Brain microvascular endothelial cell (primary cell): ENCODE measurements around the gene MRPS18A.

Source experiments
- DNase-seq: peaks from one replicate; pipeline ENCODE4 v3.0.0-alpha.2; 2020
- H3K27ac ChIP-seq: fragments of 250-450 bp; sonication (Bioruptor Pico); 2 replicates; pipeline ENCODE4 v1.5.1; 2020; ENCODE audit warnings: mild to moderate bottlenecking, moderate library complexity
- H3K27me3 ChIP-seq: fragments of 250-450 bp; sonication (Bioruptor Pico); replicated peaks from 2 replicates; pipeline ENCODE4 v1.5.1; 2020; ENCODE audit warnings: mild to moderate bottlenecking
- H3K36me3 ChIP-seq: fragments of 250-450 bp; sonication (Bioruptor Pico); replicated peaks from 2 replicates; pipeline ENCODE4 v1.5.1; 2020; ENCODE audit warnings: mild to moderate bottlenecking
- H3K4me3 ChIP-seq: 2 replicates; pipeline ENCODE4 v1.5.1; 2011; ENCODE audit warnings: low read depth, mild to moderate bottlenecking, control low read depth, low read length, moderate library complexity
- CTCF ChIP-seq: IDR thresholded peaks from 2 replicates; pipeline ENCODE4 v1.5.1; 2011; ENCODE audit warnings: low read depth, mild to moderate bottlenecking, moderate library complexity, low read length, control low read depth, inconsistent platforms; ENCODE audit errors: missing control alignments
- in situ Hi-C: cut with HindIII; loops from 2 replicates; pipeline ENCODE4 v1.10.0; 2017; ENCODE audit warnings: low sequenced_read_pairs, low pct_ligation_motif_present

MRPS18A gene

GRCh38 chr6:43720999-43721398, 33.4 kb upstream of the MRPS18A start:
- Histone ChIP-seq H3K36me3 (no peaks in the 10 kb centered on the region), H3K27ac (no peak overlapping the region), H3K4me3 (no peak overlapping the region), H3K27me3 (peaks cover 7% of the 10 kb centered on the region)
- no peak for DNase-seq
- in situ Hi-C loops = no loop called here
- no peak for TF ChIP-seq CTCF

- Histone ChIP-seq H3K27ac (no peak overlapping the region), H3K4me3 (no peak overlapping the region), H3K27me3 (peaks cover 7% of the 10 kb centered on the region), H3K36me3 (no peaks in the 10 kb centered on the region)
- DNase-seq = no peak
- in situ Hi-C loops = no loop called here
- no peak for TF ChIP-seq CTCF
Measured at GRCh38 chr6:43719511-43719910, 31.9 kb upstream of the MRPS18A start.

GRCh38 chr6:43718387-43719105, 31.0 kb upstream of the MRPS18A start:
- H3K27me3 ChIP-seq = peaks cover 7% of the 10 kb centered on the region
- DNase-seq = no peak
- no peak overlapping the region for H3K27ac ChIP-seq
- in situ Hi-C loops = no loop called here
- H3K4me3 ChIP-seq = no peak overlapping the region
- no peaks in the 10 kb centered on the region for H3K36me3 ChIP-seq
- no peak for TF ChIP-seq CTCF

GRCh38 chr6:43717822-43718221, 30.2 kb upstream of the MRPS18A start:
- H3K36me3 ChIP-seq = no peaks in the 10 kb centered on the region
- no peak for DNase-seq
- in situ Hi-C loops = no loop called here
- peaks cover 7% of the 10 kb centered on the region for H3K27me3 ChIP-seq
- TF ChIP-seq CTCF = no peak
- no peak overlapping the region for H3K27ac ChIP-seq
- H3K4me3 ChIP-seq = no peak overlapping the region

GRCh38 chr6:43717389-43717788, 29.8 kb upstream of the MRPS18A start:
- no peak for TF ChIP-seq CTCF
- H3K36me3 ChIP-seq = no peaks in the 10 kb centered on the region
- in situ Hi-C loops = no loop called here
- peaks cover 7% of the 10 kb centered on the region for H3K27me3 ChIP-seq
- H3K27ac ChIP-seq = no peak overlapping the region
- H3K4me3 ChIP-seq = no peak overlapping the region
- no peak for DNase-seq

- Histone ChIP-seq H3K27me3 (no peaks in the 10 kb centered on the region), H3K4me3 (no peak overlapping the region), H3K36me3 (no peaks in the 10 kb centered on the region), H3K27ac (no peak overlapping the region)
- TF ChIP-seq CTCF = no peak
- in situ Hi-C loops = no loop called here
- no peak for DNase-seq
Measured at GRCh38 chr6:43716099-43716498, 28.5 kb upstream of the MRPS18A start.
